Measurements from ENCODE around the gene ZNF398. TPM values are rescaled to one million over a fixed set of nuclear protein-coding genes. Genes with fewer than 3 reads are reported as not detected.
"Not testable (repeated sequence)": the region's sequence is repeated elsewhere in the genome, so short reads cannot be mapped to it uniquely, and the experiment has no call there.

Gene ZNF398
- total and polyA plus RNA-seq, 9 donors = 7.0 to 10.6 (median 8.5) TPM

- Histone ChIP-seq H3K36me3 (ENCODE audit: control insufficient read depth, insufficient read depth, low read length) (peaks cover 34% of the 10 kb centered on the region), H3K4me1 (ENCODE audit: control insufficient read depth, insufficient read depth, low read length) (no peaks in the 10 kb centered on the region), H3K27me3 (ENCODE audit: control insufficient read depth, insufficient read depth, low read length) (no peaks in the 10 kb centered on the region), H3K4me3 (ENCODE audit: low read length) (no peak overlapping the region), H3K27ac (ENCODE audit: low read length) (no peak overlapping the region), H3K9me3 (replicated peaks; ENCODE audit: control insufficient read depth, low read depth, low read length) (no peaks in the 10 kb centered on the region)
- no peak for DNase-seq
- WGBS (ENCODE audit: insufficient coverage) = 93% methylated on average over 22 of the region's 22 CpGs
Measured at GRCh38 chr7:149225656-149226055, 78.4 kb downstream of the ZNF398 start.

GRCh38 chr7:149226366-149226765, 79.1 kb downstream of the ZNF398 start:
- H3K4me1 ChIP-seq (ENCODE audit: control insufficient read depth, insufficient read depth, low read length); H3K27ac ChIP-seq (ENCODE audit: low read length); H3K9me3 ChIP-seq (replicated peaks; ENCODE audit: control insufficient read depth, low read depth, low read length); DNase-seq; H3K4me3 ChIP-seq (ENCODE audit: low read length); H3K27me3 ChIP-seq (ENCODE audit: control insufficient read depth, insufficient read depth, low read length): not testable (repeated sequence)
- WGBS (ENCODE audit: insufficient coverage) = 95% methylated on average over 17 of the region's 17 CpGs
- H3K36me3 ChIP-seq (ENCODE audit: control insufficient read depth, insufficient read depth, low read length) = peaks cover 28% of the 10 kb centered on the region

- Histone ChIP-seq H3K9me3 (replicated peaks; ENCODE audit: control insufficient read depth, low read depth, low read length) (no peaks in the 10 kb centered on the region), H3K27ac (ENCODE audit: low read length) (no peak overlapping the region), H3K4me1 (ENCODE audit: control insufficient read depth, insufficient read depth, low read length) (no peaks in the 10 kb centered on the region), H3K36me3 (ENCODE audit: control insufficient read depth, insufficient read depth, low read length) (peaks cover 24% of the 10 kb centered on the region), H3K4me3 (ENCODE audit: low read length) (no peak overlapping the region), H3K27me3 (ENCODE audit: control insufficient read depth, insufficient read depth, low read length) (no peaks in the 10 kb centered on the region)
- no peak for DNase-seq
- 50% methylated on average over 4 of the region's 6 CpGs for WGBS (ENCODE audit: insufficient coverage)
Measured at GRCh38 chr7:149226840-149227494, 79.7 kb downstream of the ZNF398 start.

GRCh38 chr7:149228831-149229471, 81.7 kb downstream of the ZNF398 start:
- Histone ChIP-seq H3K4me1 (ENCODE audit: control insufficient read depth, insufficient read depth, low read length) (no peaks in the 10 kb centered on the region), H3K27me3 (ENCODE audit: control insufficient read depth, insufficient read depth, low read length) (no peaks in the 10 kb centered on the region), H3K36me3 (ENCODE audit: control insufficient read depth, insufficient read depth, low read length) (peaks cover 19% of the 10 kb centered on the region), H3K4me3 (ENCODE audit: low read length) (no peak overlapping the region), H3K27ac (ENCODE audit: low read length) (no peak overlapping the region), H3K9me3 (replicated peaks; ENCODE audit: control insufficient read depth, low read depth, low read length) (no peaks in the 10 kb centered on the region)
- no peak for DNase-seq
- WGBS (ENCODE audit: insufficient coverage) = 36% methylated on average over 3 of the region's 7 CpGs

GRCh38 chr7:149229526-149229925, 82.3 kb downstream of the ZNF398 start:
- 69% methylated on average over 5 of the region's 6 CpGs for WGBS (ENCODE audit: insufficient coverage)
- no peak for DNase-seq
- no peaks in the 10 kb centered on the region for H3K9me3 ChIP-seq (replicated peaks; ENCODE audit: control insufficient read depth, low read depth, low read length)

GRCh38 chr7:149232362-149232761, 85.1 kb downstream of the ZNF398 start:
- WGBS (ENCODE audit: insufficient coverage) = 82% methylated on average over 2 of the region's 2 CpGs
- Histone ChIP-seq H3K27me3 (ENCODE audit: control insufficient read depth, insufficient read depth, low read length) (no peaks in the 10 kb centered on the region), H3K27ac (ENCODE audit: low read length) (no peak overlapping the region)

More at GRCh38 chr7:149229526-149229925, 82.3 kb downstream of the ZNF398 start:
- Histone ChIP-seq H3K27me3 (ENCODE audit: control insufficient read depth, insufficient read depth, low read length) (no peaks in the 10 kb centered on the region), H3K27ac (ENCODE audit: low read length) (no peak overlapping the region), H3K4me1 (ENCODE audit: control insufficient read depth, insufficient read depth, low read length) (no peaks in the 10 kb centered on the region), H3K36me3 (ENCODE audit: control insufficient read depth, insufficient read depth, low read length) (peaks cover 15% of the 10 kb centered on the region), H3K4me3 (ENCODE audit: low read length) (no peak overlapping the region)

More at GRCh38 chr7:149232362-149232761, 85.1 kb downstream of the ZNF398 start:
- no peak for DNase-seq
- no peak overlapping the region for H3K4me3 ChIP-seq (ENCODE audit: low read length)
- no peaks in the 10 kb centered on the region for H3K4me1 ChIP-seq (ENCODE audit: control insufficient read depth, insufficient read depth, low read length)
- no peaks in the 10 kb centered on the region for H3K36me3 ChIP-seq (ENCODE audit: control insufficient read depth, insufficient read depth, low read length)
- no peaks in the 10 kb centered on the region for H3K9me3 ChIP-seq (replicated peaks; ENCODE audit: control insufficient read depth, low read depth, low read length)

Other genes starting within 250 kb of the ZNF398 start
- 69.6 TPM for gene PDIA4, start 118.9 kb upstream of the ZNF398 start, total RNA-seq
- gene PDIA4, start 118.9 kb upstream of the ZNF398 start, polyA plus RNA-seq (ENCODE audit: insufficient read depth in 1 of 8, insufficient read length in 8 of 8, low replicate concordance in 1 of 8) = 100 to 1,000 TPM in 1 of 8 donors, 10 to 100 TPM in 7; 62.9 to 114 (median 80.3) TPM
- gene ZNF786, start 56.7 kb upstream of the ZNF398 start, total RNA-seq = 4.6 TPM
- gene ZNF786, start 56.7 kb upstream of the ZNF398 start, polyA plus RNA-seq (ENCODE audit: insufficient read depth in 1 of 8, insufficient read length in 8 of 8, low replicate concordance in 1 of 8) = 1 to 10 TPM; 3.9 to 6.6 (median 4.6) TPM
- gene ZNF425, start 21.1 kb upstream of the ZNF398 start, total RNA-seq = 3.4 TPM
- 1 to 10 TPM; 3.4 to 4.9 (median 4.5) TPM for gene ZNF425, start 21.1 kb upstream of the ZNF398 start, polyA plus RNA-seq (ENCODE audit: insufficient read depth in 1 of 8, insufficient read length in 8 of 8, low replicate concordance in 1 of 8)
- 13.3 TPM for gene ZNF282, start 48.1 kb downstream of the ZNF398 start, total RNA-seq
- 10 to 100 TPM; 15.6 to 20.8 (median 18.8) TPM for gene ZNF282, start 48.1 kb downstream of the ZNF398 start, polyA plus RNA-seq (ENCODE audit: insufficient read depth in 1 of 8, insufficient read length in 8 of 8, low replicate concordance in 1 of 8)
- 5.4 TPM for gene ZNF212, start 92.2 kb downstream of the ZNF398 start, total RNA-seq
- 10 to 100 TPM in 5 of 8 donors, 1 to 10 TPM in 3; 8.4 to 11.8 (median 10.4) TPM for gene ZNF212, start 92.2 kb downstream of the ZNF398 start, polyA plus RNA-seq (ENCODE audit: insufficient read depth in 1 of 8, insufficient read length in 8 of 8, low replicate concordance in 1 of 8)
- 11.8 TPM for gene ZNF783, start 114.7 kb downstream of the ZNF398 start, total RNA-seq
- 10 to 100 TPM; 10.3 to 16.6 (median 11.9) TPM for gene ZNF783, start 114.7 kb downstream of the ZNF398 start, polyA plus RNA-seq (ENCODE audit: insufficient read depth in 1 of 8, insufficient read length in 8 of 8, low replicate concordance in 1 of 8)